GM18951 (cell line): ENCODE data around the gene SPATA45.
A peak's percentile ranks its signal among the peaks of the same experiment; 100 is the strongest.

ENCODE experiments used
- POLR2A ChIP-seq: IDR thresholded peaks from 4 replicates; pipeline ENCODE4 v1.6.1; 2011; ENCODE audit warnings: mild to moderate bottlenecking; ENCODE audit not compliant: insufficient read length, insufficient read depth; ENCODE audit errors: extremely low read depth
- in situ Hi-C: fragments of 300-500 bp; cut with MboI; formaldehyde crosslinking; loops from one replicate; pipeline ENCODE4 v1.12.0; 2022; ENCODE audit warnings: low sequenced_read_pairs, mixed read lengths, inconsistent platforms; ENCODE audit not compliant: unreplicated experiment

Gene SPATA45

GRCh38 chr1:212820969-212821368 is 26.5 kb downstream of the SPATA45 start:
- TF ChIP-seq POLR2A, result no peak
- in situ Hi-C loops, result loop anchor here (25.0 kb wide), 1 partner anchor 166 kb away; no protein-coding TSS in a partner anchor

- TF ChIP-seq POLR2A, result no peak
- in situ Hi-C loops, result loop anchor here (25.0 kb wide), 1 partner anchor 168 kb away; no protein-coding TSS in a partner anchor
Measured at GRCh38 chr1:212819726-212820125, 27.7 kb downstream of the SPATA45 start.

GRCh38 chr1:212816567-212817278 is 30.7 kb downstream of the SPATA45 start:
- in situ Hi-C loops, result loop anchor here (25.0 kb wide), 1 partner anchor 171 kb away; no protein-coding TSS in a partner anchor
- TF ChIP-seq POLR2A, result no peak

GRCh38 chr1:212814537-212815334 is 32.7 kb downstream of the SPATA45 start:
- in situ Hi-C loops, result loop anchor here (25.0 kb wide), 1 partner anchor 173 kb away; no protein-coding TSS in a partner anchor
- no peak for TF ChIP-seq POLR2A

GRCh38 chr1:212805767-212806166 is 41.7 kb downstream of the SPATA45 start:
- in situ Hi-C loops, result loop anchor here (25.0 kb wide), 1 partner anchor 182 kb away; no protein-coding TSS in a partner anchor
- no peak for TF ChIP-seq POLR2A

- in situ Hi-C loops, result no loop called here
- TF ChIP-seq POLR2A, result no peak
Measured at GRCh38 chr1:212797681-212798080, 49.8 kb downstream of the SPATA45 start.

GRCh38 chr1:212794561-212795014 is 52.9 kb downstream of the SPATA45 start:
- peak; percentile 26 for TF ChIP-seq POLR2A
- in situ Hi-C loops, result no loop called here

GRCh38 chr1:212792396-212792908 is 55.0 kb downstream of the SPATA45 start:
- TF ChIP-seq POLR2A, result no peak
- in situ Hi-C loops, result no loop called here

GRCh38 chr1:212791676-212792395 is 55.6 kb downstream of the SPATA45 start, which contains the start of the genes NSL1 and TATDN3:
NSL1 (minus strand) TSS chr1:212791777; CDS start chr1:212791763, 14 bp downstream.
TATDN3 (plus strand) TSS chr1:212791894; CDS start chr1:212791922, 28 bp downstream.
- in situ Hi-C loops, result no loop called here
- TF ChIP-seq POLR2A, result peak; percentile 92

- in situ Hi-C loops, result no loop called here
- TF ChIP-seq POLR2A, result no peak
Measured at GRCh38 chr1:212791261-212791675, 56.2 kb downstream of the SPATA45 start.

- in situ Hi-C loops, result loop anchor here (10.0 kb wide), 1 partner anchor 311 kb away; no protein-coding TSS in a partner anchor
- no peak for TF ChIP-seq POLR2A
Measured at GRCh38 chr1:212785871-212786270, 61.6 kb downstream of the SPATA45 start.

- no peak for TF ChIP-seq POLR2A
Measured at GRCh38 chr1:212783976-212784375, 63.5 kb downstream of the SPATA45 start.

More at GRCh38 chr1:212783976-212784375, 63.5 kb downstream of the SPATA45 start:
- in situ Hi-C loops, result loop anchor here (10.0 kb wide), 1 partner anchor 309 kb away; no protein-coding TSS in a partner anchor
